Chondrocyte (in vitro differentiated cells): Measurements from ENCODE around the gene OSBPL6. TPM values are rescaled to one million over a fixed set of nuclear protein-coding genes. Genes with fewer than 3 reads are reported as not detected.

ENCODE experiments used
- DNase-seq: peaks from one replicate; pipeline ENCODE4 v3.0.0; 2021; ENCODE audit warnings: mixed read lengths, low spot score
- H3K27ac Mint-ChIP-seq: one replicate; pipeline ENCODE4 v1.8.0; 2021; ENCODE audit warnings: mild to moderate bottlenecking, moderate library complexity, mixed read lengths; ENCODE audit not compliant: unreplicated experiment
- H3K27me3 Mint-ChIP-seq: 2 replicates; pipeline ENCODE4 v1.8.0; 2021; ENCODE audit warnings: low read depth, mixed read lengths
- H3K36me3 Mint-ChIP-seq: 2 replicates; pipeline ENCODE4 v1.8.0; 2021; ENCODE audit warnings: low read depth, mixed read lengths
- H3K4me1 Mint-ChIP-seq: 2 replicates; pipeline ENCODE4 v1.8.0; 2021; ENCODE audit warnings: low read depth, mild to moderate bottlenecking, mixed read lengths
- H3K4me3 Mint-ChIP-seq: one replicate; pipeline ENCODE4 v1.8.0; 2021; ENCODE audit warnings: mild to moderate bottlenecking, moderate library complexity, mixed read lengths; ENCODE audit not compliant: unreplicated experiment
- H3K9me3 Mint-ChIP-seq: 2 replicates; pipeline ENCODE4 v1.8.0; 2021; ENCODE audit warnings: low read depth, mixed read lengths
- total RNA-seq: library from RNA; stranded (reverse); gene quantifications from 3 replicates; pipeline ENCODE4 v1.2.1, GENCODE V29; 2021
- TF ChIP-seq, protein P1 (sequence below): fragments of 200-600 bp; sonication (generic); IDR thresholded peaks from 2 replicates; pipeline ENCODE4 v1.5.0; 2021; ENCODE audit warnings: antibody characterized with exemption, mild to moderate bottlenecking, moderate library complexity

OSBPL6 gene
- total RNA-seq, 1 donor from 2014 or later = 10.3 TPM

DNA sequence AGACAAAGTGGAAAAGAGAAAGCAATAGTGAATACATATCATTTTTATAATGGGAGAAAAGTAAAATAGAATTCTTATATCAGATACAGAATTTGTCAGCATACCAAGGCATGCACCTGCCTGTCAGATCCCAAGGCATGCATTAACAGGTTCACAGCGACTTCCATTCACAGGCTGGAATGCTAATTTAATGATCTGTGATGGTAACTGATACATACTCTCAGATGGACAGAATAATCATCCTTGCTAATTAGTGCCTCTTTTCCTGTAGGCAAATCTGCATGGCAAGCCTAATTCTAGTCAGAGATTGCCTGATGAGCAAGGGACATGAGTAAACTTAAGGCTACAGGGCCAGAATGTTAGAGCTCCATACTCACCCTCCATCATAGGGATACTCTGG lies 180.6 kb downstream of the OSBPL6 start:
- no peak overlapping the region for H3K4me3 Mint-ChIP-seq
- H3K27ac Mint-ChIP-seq = no peak overlapping the region
- TF ChIP-seq, protein P1, sequence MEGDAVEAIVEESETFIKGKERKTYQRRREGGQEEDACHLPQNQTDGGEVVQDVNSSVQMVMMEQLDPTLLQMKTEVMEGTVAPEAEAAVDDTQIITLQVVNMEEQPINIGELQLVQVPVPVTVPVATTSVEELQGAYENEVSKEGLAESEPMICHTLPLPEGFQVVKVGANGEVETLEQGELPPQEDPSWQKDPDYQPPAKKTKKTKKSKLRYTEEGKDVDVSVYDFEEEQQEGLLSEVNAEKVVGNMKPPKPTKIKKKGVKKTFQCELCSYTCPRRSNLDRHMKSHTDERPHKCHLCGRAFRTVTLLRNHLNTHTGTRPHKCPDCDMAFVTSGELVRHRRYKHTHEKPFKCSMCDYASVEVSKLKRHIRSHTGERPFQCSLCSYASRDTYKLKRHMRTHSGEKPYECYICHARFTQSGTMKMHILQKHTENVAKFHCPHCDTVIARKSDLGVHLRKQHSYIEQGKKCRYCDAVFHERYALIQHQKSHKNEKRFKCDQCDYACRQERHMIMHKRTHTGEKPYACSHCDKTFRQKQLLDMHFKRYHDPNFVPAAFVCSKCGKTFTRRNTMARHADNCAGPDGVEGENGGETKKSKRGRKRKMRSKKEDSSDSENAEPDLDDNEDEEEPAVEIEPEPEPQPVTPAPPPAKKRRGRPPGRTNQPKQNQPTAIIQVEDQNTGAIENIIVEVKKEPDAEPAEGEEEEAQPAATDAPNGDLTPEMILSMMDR = no peak
- H3K27me3 Mint-ChIP-seq = no peaks in the 10 kb centered on the region
- no peaks in the 10 kb centered on the region for H3K9me3 Mint-ChIP-seq
- no peaks in the 10 kb centered on the region for H3K4me1 Mint-ChIP-seq
- DNase-seq = no peak
- H3K36me3 Mint-ChIP-seq = peaks cover 9% of the 10 kb centered on the region

DNA sequence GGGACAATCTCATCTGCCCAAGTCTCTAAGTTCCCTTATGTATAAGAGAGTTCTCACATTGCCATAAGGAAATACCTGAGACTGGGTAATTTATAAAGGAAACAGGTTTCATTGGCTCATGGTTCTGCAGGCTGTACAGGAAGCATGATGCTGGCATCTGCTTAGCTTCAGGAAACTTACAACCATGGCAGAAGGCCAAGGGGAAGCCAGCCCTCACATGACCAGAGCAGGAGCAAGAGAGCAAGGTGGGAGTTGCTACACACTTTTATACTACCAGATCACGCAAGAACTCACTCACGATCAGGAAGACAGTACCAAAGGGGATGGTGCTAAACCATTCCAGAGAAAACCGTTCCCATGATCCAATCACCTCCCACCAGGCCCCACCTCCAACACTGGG lies 182.7 kb downstream of the OSBPL6 start:
- H3K27ac Mint-ChIP-seq = no peak overlapping the region
- no peak for DNase-seq
- H3K4me1 Mint-ChIP-seq = peaks cover 4% of the 10 kb centered on the region
- H3K36me3 Mint-ChIP-seq = peaks cover 13% of the 10 kb centered on the region
- no peaks in the 10 kb centered on the region for H3K9me3 Mint-ChIP-seq
- H3K27me3 Mint-ChIP-seq = no peaks in the 10 kb centered on the region
- TF ChIP-seq, protein P1 = no peak
- no peak overlapping the region for H3K4me3 Mint-ChIP-seq

DNA sequence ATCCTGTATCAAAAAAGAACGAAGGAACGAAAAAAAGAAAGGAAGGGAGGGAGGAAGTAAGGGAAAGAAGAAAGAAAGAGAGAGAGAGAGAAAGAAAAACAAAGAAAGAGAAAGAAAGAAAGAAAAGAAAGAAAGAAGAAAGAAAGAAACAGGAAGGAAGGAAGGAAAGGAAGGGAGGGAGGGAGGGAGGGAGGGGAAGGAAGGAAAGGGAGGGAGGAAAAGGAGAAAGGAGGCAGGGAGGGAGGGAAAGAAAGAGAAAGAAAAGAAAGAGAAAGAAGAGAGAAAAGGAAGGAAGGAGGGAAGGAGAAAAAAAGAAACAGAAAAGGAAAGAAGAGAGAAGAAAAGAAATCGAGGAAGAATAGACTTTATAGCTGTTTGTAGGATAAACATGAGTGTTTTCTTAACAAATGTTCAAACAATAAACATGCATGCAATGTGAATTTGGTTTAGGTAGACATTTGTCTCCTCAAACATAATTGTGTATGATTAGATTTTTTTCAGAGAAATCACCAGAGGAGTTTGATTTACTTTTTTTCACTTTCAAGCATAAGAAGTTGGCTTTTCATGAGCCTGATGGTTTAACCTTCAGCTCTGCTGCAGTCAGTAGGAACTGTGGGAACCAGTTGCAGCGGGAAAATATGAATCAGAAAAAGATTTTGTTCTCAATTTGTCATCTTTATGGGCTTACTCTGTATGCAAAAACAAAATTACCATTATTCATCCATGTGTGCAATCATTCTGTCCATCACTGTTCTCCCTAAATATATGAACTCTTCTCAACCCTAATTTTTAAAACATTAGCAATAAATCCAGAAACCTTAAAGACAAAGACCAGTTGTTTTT lies 185.1 kb downstream of the OSBPL6 start:
- Mint-ChIP-seq H3K27me3 (no peaks in the 10 kb centered on the region), H3K36me3 (peaks cover 23% of the 10 kb centered on the region), H3K9me3 (no peaks in the 10 kb centered on the region), H3K4me1 (peaks cover 4% of the 10 kb centered on the region), H3K4me3 (no peak overlapping the region), H3K27ac (no peak overlapping the region)
- DNase-seq = no peak
- TF ChIP-seq, protein P1 = no peak

DNA sequence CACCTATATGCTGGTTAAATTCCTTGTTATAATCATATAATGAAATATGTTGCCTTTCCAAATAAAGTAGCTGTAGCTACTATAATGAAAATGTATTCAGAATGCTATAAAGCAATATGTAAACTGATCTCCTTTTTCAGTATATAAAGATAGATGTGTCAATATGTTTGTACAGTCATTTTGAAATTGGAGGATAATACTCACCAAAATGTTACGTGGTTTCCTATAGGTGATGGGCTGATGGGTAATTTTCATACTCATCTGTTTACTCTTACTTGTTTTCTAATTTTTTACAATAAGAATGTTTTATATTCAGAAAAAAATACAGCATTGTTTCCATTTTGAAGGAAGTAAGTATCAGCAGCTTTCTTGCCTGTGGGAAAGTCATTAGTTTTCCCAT lies 186.5 kb downstream of the OSBPL6 start:
- H3K4me1 Mint-ChIP-seq = peaks cover 4% of the 10 kb centered on the region
- no peaks in the 10 kb centered on the region for H3K9me3 Mint-ChIP-seq
- H3K36me3 Mint-ChIP-seq = peaks cover 25% of the 10 kb centered on the region
- H3K27me3 Mint-ChIP-seq = no peaks in the 10 kb centered on the region
- no peak for DNase-seq
- TF ChIP-seq, protein P1 = no peak
- no peak overlapping the region for H3K4me3 Mint-ChIP-seq
- no peak overlapping the region for H3K27ac Mint-ChIP-seq

DNA sequence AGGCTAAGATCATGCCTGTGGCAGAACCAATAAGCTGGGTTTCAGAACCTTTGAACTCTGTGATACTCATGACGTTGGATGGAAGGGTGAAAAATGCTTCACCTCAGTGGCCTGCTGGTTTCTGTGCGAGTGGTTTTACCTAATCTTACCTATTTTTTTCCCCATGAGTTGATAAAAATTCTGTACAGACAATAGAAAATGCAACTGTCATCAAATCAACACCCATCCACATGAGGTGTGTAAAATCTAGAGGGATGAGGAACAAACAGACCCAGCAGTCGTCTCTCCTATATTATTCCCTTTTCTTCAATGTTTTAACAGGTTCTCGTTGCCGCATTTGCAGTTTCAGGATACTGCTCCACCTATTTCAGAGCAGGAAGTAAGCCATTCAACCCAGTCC lies 189.4 kb downstream of the OSBPL6 start:
- DNase-seq = no peak
- Mint-ChIP-seq H3K36me3 (peaks cover 21% of the 10 kb centered on the region), H3K27ac (no peak overlapping the region), H3K4me3 (no peak overlapping the region), H3K4me1 (peaks cover 8% of the 10 kb centered on the region), H3K27me3 (no peaks in the 10 kb centered on the region), H3K9me3 (no peaks in the 10 kb centered on the region)
- TF ChIP-seq, protein P1 = no peak
